ENCODE measurements around the gene IVD. TPM values are rescaled to one million over a fixed set of nuclear protein-coding genes. Genes with fewer than 3 reads are reported as not detected.

IVD gene
- 57.8 TPM for polyA plus RNA-seq (ENCODE audit: insufficient read length)

DNA sequence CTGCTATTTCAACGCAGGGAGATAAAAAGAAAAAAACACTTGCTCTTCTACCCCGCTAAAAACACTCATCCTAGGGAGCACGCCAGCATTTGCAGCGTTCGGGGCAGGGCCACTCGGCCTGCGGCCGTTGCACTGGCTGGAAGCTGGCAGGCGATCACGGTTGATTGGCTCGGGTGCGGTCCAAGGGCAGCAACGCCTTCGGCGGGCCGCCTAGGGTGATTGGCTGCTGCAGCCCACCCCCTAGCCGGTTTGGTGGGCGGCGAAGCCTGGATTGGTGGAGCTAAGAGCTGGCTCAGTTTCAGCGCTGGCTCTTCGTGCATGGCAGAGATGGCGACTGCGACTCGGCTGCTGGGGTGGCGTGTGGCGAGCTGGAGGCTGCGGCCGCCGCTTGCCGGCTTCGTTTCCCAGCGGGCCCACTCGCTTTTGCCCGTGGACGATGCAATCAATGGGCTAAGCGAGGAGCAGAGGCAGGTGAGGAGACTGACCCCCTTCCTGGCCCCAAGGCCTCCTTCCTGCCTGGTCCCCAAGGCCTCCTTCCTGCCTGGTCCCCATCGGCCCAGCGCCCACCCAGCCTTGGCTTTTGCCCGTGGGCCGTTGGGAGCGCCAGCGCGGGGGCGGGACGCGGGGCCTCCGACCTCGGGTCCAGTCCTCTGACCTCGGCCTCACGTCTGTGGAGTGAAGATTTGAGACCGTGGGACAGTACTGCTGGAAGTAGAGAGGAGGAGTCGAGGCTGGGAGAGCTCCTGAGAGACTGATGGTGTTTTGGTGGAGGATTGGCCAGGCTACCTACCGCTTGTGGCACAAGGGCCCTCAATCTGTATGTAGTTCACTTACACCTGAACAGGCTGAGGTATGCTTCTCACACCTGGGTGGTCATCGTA, at the start of gene IVD:
Gene IVD, plus strand, starts transcription at position 295 of the 881 bp plus-strand sequence. Its CDS starts 33 bp downstream, at position 328.
- peak; percentile 91 for DNase-seq

- DNase-seq = no peak
These were observed 49.5 kb upstream of the IVD start for GRCh38 chr15:40355976-40356585.

GRCh38 chr15:40357246-40357645, 48.3 kb upstream of the IVD start:
- DNase-seq = no peak

DNA sequence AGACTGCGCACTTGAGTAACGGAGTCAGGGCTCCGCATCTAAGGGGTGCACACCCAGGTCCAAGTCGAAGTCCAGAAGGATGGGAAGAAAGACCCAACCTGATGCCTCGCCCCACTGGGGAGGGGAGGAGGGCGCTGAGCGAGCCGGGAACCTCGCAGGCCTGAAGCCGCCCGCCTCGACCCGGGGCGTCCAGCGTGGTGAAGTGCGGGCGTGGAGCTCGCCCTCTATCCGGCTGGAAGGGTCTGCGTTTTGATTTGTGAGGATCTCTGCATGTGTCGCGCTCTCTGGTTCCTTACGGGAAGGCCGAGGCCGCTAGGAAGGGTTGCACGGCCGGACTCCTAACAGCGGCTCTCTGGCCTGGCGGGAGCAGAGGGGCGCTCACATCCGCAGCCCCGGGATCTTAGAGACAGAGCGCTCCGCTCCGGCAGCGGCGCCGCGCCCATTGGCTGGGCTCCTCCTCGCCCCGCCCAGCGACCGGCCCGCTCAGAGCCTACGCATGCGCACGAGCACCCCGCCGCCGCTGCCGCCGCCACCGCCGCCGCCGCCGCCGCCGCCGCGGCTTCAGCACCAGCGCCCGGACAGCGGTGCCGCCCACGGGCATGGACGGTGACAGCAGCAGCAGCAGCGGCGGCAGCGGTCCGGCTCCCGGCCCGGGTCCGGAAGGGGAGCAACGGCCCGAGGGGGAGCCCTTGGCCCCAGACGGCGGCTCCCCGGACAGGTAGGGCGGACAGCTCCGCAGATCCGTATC, 47.7 kb upstream of the IVD start, which contains the start of gene DISP2:
Gene DISP2, plus strand, starts transcription at position 497 of the 748 bp plus-strand sequence. Its CDS starts 103 bp downstream, at position 600.
- DNase-seq = peak; percentile 88

- no peak for DNase-seq
These were observed 46.9 kb upstream of the IVD start for GRCh38 chr15:40358471-40359353.

DNA sequence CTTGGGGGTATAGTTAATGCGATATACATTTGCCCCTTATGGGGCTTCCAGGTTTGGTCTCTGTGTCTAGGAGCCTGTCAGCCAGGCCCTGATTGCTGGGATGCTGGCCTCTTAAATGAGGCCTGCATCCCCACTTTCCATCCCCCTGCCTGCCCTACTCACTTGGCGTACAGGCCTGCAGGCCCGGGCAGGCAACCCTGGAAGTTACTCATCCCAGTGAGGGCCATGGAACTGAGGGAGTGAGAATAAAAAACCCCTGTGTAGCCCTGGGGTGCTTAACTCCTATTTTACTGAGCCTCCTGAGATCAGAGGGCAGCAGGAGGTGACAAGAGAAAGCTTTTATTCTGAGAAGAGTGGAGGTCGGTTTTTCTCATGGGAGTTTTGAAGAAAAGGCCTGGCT, 45.6 kb upstream of the IVD start:
- DNase-seq = no peak

DNA sequence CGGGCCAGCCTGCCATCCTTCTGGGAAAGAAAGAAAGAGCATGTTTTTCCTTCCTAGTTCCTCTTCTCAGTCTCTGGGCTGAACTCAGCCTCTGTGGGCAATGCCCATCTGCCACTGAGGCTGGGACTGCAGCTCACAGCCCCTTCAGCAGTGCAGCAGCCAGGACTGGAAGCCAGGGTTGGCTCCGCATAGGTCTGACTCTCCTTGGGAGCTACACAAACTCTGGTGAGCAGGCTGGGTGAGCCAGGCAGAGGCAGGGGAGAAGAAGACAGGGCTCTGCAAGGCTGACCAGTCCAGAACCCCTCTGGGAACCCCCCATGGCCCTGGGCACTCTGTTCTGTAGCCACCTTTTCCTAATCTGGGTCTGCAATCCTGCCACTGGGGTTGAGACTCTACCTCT, 44.0 kb upstream of the IVD start:
- DNase-seq = no peak

GRCh38 chr15:40363611-40364010, 42.0 kb upstream of the IVD start:
- DNase-seq = no peak

GRCh38 chr15:40364251-40364650, 41.3 kb upstream of the IVD start:
- DNase-seq = no peak

DNA sequence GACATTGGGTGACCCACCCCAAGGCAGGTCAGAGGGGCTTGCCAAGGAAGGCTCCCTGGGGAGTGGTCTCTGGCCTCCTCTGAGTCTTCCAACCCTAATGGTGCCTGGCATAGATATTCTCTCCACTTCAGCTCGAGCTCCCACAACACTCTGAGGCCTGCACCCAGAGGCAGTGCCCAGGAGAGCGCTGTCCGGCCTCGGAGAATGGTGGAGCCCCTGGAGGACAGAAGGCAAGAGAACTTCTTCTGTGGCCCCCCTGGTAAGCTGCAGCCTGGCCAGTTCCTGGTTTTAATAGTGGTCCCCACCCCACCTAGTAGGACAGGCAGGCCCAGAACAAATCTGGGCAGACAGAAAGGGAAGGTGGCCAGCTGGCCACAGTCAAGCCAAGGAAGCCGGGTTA, 40.6 kb upstream of the IVD start:
- no peak for DNase-seq

GRCh38 chr15:40365624-40366456, 39.8 kb upstream of the IVD start:
- no peak for DNase-seq

- no peak for DNase-seq
These were observed 38.9 kb upstream of the IVD start for GRCh38 chr15:40366457-40367370.

DNA sequence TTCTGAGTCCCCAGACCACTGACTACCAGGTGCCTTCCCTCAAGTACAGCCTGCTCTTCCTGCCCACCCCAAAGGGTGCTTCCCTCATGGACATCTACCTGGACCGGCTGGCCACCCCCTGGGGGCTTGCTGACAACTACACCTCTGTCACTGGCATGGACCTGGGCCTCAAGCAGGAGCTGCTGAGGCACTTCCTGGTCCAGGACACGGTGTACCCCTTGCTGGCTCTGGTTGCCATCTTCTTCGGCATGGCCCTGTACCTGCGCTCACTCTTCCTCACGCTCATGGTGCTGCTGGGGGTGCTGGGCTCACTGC, 38.3 kb upstream of the IVD start:
- DNase-seq = no peak

DNA sequence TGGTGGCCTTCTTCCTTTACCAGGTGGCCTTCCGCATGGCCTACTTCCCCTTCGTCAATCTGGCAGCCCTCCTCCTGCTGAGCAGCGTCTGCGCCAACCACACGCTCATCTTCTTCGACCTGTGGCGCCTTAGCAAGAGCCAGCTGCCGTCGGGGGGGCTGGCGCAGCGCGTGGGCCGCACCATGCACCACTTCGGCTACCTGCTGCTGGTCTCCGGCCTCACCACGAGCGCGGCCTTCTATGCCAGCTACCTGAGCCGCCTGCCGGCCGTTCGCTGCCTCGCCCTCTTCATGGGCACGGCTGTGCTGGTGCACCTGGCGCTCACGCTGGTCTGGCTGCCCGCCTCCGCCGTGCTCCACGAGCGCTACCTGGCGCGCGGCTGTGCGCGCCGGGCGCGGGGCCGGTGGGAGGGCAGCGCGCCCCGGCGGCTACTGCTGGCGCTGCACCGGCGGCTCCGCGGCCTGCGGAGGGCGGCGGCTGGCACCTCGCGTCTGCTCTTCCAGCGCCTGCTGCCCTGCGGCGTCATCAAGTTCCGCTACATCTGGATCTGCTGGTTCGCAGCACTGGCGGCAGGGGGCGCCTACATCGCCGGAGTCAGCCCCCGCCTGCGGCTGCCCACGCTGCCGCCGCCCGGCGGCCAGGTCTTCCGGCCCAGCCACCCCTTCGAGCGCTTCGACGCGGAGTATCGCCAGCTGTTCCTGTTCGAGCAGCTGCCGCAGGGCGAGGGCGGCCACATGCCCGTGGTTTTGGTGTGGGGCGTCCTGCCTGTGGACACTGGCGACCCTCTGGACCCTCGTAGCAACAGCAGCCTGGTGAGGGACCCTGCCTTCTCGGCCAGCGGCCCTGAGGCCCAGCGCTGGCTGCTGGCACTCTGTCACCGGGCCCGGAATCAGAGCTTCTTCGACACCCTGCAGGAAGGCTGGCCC, 37.6 kb upstream of the IVD start:
- DNase-seq = peak; percentile 76

DNA sequence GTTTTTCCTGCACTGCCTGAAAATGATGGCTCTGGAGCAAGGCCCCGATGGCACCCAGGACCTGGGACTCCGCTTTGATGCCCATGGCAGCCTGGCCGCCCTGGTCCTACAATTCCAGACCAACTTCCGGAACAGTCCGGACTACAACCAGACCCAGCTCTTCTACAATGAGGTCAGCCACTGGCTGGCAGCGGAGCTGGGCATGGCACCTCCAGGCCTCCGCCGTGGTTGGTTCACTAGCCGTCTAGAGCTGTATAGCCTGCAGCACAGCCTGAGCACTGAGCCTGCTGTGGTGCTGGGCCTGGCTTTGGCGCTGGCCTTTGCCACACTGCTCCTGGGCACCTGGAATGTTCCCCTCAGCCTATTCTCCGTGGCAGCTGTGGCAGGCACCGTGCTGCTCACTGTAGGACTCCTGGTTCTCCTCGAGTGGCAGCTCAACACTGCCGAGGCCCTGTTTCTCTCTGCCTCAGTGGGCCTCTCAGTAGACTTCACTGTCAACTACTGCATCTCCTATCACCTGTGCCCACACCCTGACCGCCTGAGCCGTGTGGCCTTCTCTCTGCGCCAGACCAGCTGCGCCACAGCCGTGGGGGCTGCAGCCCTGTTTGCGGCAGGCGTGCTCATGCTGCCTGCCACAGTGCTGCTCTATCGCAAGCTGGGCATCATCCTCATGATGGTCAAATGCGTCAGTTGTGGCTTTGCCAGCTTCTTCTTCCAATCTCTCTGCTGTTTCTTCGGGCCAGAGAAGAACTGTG, 36.7 kb upstream of the IVD start:
- DNase-seq = no peak

- DNase-seq = no peak
These were observed 36.1 kb upstream of the IVD start for GRCh38 chr15:40369474-40369869.

DNA sequence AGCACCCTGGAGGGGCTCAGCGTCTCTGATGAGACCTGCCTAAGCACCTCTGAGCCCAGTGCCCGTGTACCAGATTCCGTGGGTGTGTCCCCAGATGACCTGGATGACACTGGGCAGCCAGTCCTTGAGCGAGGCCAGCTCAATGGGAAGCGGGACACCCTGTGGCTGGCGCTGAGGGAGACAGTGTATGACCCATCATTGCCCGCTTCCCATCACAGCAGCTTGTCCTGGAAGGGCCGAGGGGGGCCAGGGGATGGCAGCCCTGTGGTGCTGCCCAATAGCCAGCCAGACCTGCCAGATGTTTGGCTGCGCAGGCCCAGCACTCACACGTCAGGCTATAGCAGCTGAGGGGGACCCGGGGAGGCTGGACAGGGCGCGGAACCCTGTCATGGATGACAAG, 35.6 kb upstream of the IVD start:
- DNase-seq = no peak

GRCh38 chr15:40372981-40373380, 32.6 kb upstream of the IVD start:
- no peak for DNase-seq

Measured in hindlimb muscle (tissue), 1 donor.